ENCODE results near the gene KRTAP4-4.

DNA sequence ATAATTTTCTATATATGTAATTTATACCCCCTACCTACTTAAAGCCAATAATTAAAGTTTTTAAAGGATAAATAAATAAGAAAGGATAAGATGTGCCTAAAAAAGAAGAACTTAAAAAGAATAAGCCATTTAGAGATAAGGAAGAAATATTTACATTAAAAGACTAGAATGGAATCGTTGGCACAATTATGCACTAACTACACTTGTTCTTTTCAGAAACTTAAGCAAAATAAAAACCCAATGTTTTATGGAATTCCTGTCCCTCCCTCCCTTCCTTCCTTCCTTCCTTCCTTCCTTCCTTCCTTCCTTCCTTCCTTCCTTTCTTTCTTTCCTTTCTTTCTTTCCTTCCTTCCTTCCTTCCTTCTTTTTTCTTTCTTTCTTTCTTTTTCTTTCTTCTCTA lies 15.7 kb downstream of the KRTAP4-4 start:
- TF ChIP-seq ZNF274 (IDR thresholded peaks at IDR 0.05; ENCODE audit: low read depth, low read length) (no peak), YY1 (IDR thresholded peaks at IDR 0.05; ENCODE audit: insufficient read depth, insufficient read length) (no peak)

Data from NT2/D1 (cell line).